Esophagus muscularis mucosa (tissue), 4 donors: ENCODE data around the gene CFAP99. TPM values are rescaled to one million over a fixed set of nuclear protein-coding genes. Genes with fewer than 3 reads are reported as not detected.

Source experiments
- DNase-seq: peaks from one replicate; pipeline ENCODE4 v3.0.0-alpha.2; 2017; ENCODE audit errors: extremely low spot score
- H3K27ac ChIP-seq, 4 donors: fragments of 200-600 bp; sonication (generic); replicated peaks in 1 of 4; 1 replicate in 3 of 4; 2 replicates in 1 of 4; pipeline ENCODE4 v1.5.1; 2016 to 2019; ENCODE audit warnings: mild to moderate bottlenecking in 1 of 4
- H3K27me3 ChIP-seq, 4 donors: fragments of 200-600 bp; sonication (generic); one replicate each; pipeline versions ENCODE4 v1.5.1 to v1.6.0; 2016 to 2019
- H3K36me3 ChIP-seq, 4 donors: fragments of 200-600 bp; sonication (generic); one replicate each; pipeline ENCODE4 v1.5.1; 2016 to 2019
- H3K4me1 ChIP-seq, 4 donors: fragments of 200-600 bp; sonication (generic); one replicate each; pipeline ENCODE4 v1.5.1; 2016 to 2019
- H3K4me3 ChIP-seq, 4 donors: fragments of 200-600 bp; sonication (generic); 1 replicate in 2 of 4; 2 replicates in 2 of 4; pipeline ENCODE4 v1.5.1; 2016 to 2019; ENCODE audit warnings: mild to moderate bottlenecking in 4 of 4, moderate library complexity in 1 of 4
- H3K9me3 ChIP-seq, 4 donors: fragments of 200-600 bp; sonication (generic); 1 replicate in 3 of 4; 2 replicates in 1 of 4; pipeline ENCODE4 v1.5.1; 2016 to 2019
- CTCF ChIP-seq, 3 experiments: fragments of 200-600 bp in 2 of 3; fragments of 450-650 bp in 1 of 3; sonication (generic) in 2 of 3; IDR thresholded peaks; one replicate each; pipeline ENCODE4 v1.5.1; 2017 to 2019; ENCODE audit warnings: antibody characterized with exemption in 3 of 3, mild to moderate bottlenecking in 2 of 3, moderate library complexity in 1 of 3
- EP300 ChIP-seq: sonication (generic); formaldehyde crosslinking; IDR thresholded peaks from one replicate; pipeline ENCODE4 v1.6.1; 2017; ENCODE audit warnings: antibody characterized with exemption
- POLR2A ChIP-seq: fragments of 450-650 bp; IDR thresholded peaks from one replicate; pipeline ENCODE4 v1.6.1; 2017; ENCODE audit warnings: antibody characterized with exemption, moderate library complexity, mild to moderate bottlenecking, low read depth
- POLR2AphosphoS5 ChIP-seq, 2 donors: sonication (generic); formaldehyde crosslinking; IDR thresholded peaks; one replicate each; pipeline ENCODE4 v1.6.1; 2017; ENCODE audit warnings: antibody characterized with exemption in 2 of 2
- WGBS: methylation state at CpG from one replicate; pipeline ENCODE4 v1.1.5; 2018; 5-methylcytosine and 5-hydroxymethylcytosine counted together
- intact Hi-C: fragments of 100-400 bp; cut with DNase I; formaldehyde crosslinking; loops from one replicate; pipeline ENCODE4 v1.15.1; 2023
- total RNA-seq, 4 donors: library from RNA; depleted of rRNA; stranded (reverse); fragments of >200 nt; gene quantifications; one replicate each; pipeline versions ENCODE4 v1.1.0 to v1.2.1, GENCODE V29; 2016

CFAP99 gene
- total RNA-seq, 4 donors from 2014 or later: 1.5 TPM; not detected in 3

DNA sequence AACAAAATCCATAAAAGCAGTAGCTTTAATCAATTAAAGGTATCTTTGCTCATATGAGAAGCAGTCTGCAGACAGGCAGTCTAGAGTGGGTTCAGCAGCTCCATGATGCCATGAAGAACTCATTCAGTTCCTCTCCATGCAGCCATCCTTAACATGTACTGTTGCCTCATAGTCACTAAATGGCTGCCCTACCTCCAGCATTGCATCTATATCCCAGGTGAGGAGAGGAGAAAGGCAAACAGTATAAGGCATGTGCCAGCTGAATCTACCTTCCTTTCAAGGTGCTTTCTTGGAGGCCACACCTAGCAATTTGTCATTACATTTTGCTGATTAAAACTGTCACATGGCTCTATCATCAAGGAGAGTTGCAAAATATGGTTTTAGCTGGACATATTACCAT lies 13.2 kb downstream of the CFAP99 start:
- peaks cover 0 to 23% (median 0%) of the 10 kb centered on the region in 4 donors for H3K27me3 ChIP-seq
- intact Hi-C loops: no loop called here
- no peak overlapping the region for H3K4me3 ChIP-seq
- no peaks in the 10 kb centered on the region for H3K4me1 ChIP-seq
- no peak overlapping the region for H3K27ac ChIP-seq
- TF ChIP-seq POLR2AphosphoS5 (IDR thresholded peaks at IDR 0.05) (no peak), EP300 (no peak)
- peaks cover 0 to 3% (median 0%) of the 10 kb centered on the region in 4 donors for H3K9me3 ChIP-seq
- DNase-seq: no peak
- no peaks in the 10 kb centered on the region for H3K36me3 ChIP-seq

DNA sequence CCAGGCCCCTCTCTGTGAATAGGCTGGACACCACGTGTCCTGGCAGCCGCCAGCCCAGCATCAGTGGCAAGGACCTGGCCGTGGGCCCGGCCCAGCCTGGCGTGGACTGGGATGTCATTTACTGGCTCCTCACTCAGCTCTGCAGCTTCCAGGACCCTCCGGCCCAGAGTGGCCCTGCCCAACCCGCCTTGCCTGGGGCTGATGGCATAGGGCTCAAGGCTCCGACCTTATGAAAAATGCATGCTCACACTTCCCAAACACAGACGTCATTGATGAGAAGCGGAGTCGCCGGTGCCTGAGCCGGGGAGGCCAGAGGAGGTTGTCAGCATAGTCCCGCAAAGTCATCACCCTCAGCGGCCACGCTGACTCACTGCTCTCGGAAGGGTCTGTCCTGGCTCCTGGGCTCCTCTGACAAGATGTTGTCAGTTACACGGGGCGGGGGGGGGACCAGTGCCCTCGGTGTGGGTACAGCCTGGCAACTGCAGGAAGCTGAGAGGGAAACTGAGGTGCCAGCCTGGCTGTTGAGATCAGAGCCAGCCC lies 14.3 kb downstream of the CFAP99 start:
- Histone ChIP-seq H3K27me3 (peaks cover 0 to 14% (median 0%) of the 10 kb centered on the region in 4 donors), H3K9me3 (peaks cover 0 to 3% (median 0%) of the 10 kb centered on the region in 4 donors), H3K4me1 (no peaks in the 10 kb centered on the region), H3K36me3 (no peaks in the 10 kb centered on the region), H3K27ac (no peak overlapping the region), H3K4me3 (no peak overlapping the region)
- no peak for TF ChIP-seq POLR2AphosphoS5 (IDR thresholded peaks at IDR 0.05)
- no peak for DNase-seq
- WGBS: 58% methylated on average over 10 of the region's 20 CpGs
- intact Hi-C loops: no loop called here

DNA sequence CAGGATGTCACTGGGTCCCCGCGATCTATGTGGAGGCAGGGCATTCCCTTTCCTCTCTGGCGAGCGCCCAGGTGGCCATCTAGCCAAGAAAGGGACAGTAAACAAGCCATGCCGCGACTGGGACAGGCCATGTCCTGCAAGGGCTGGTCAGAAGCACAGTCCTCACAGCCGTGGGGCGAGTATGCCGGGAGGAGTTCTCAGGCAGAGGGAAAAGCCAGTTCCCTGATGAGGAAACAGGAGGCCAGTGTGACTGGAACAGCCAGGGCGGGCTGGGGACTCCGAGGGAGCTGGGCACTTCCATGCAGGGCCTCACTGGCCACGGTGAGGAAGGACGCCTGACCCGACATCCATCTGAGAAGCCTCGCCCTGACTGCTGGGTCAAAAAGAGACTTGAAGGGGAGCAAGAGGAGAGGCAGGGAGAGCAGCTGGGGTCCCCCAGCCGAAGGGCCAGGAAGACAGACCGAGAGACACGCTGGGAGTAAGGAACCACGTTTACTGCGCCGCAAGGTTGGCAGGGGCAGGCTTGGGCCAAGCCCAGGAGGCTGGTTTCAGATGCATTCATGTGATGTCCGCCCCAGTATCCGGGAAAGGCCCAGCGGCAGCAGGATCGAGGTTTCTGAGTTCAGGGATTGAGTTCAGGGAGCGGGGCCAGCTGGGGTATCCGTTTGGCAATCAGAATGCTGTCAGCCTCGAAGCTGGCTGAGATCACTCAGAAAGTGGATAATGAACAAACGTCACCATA lies 15.0 kb downstream of the CFAP99 start:
- intact Hi-C loops: no loop called here
- TF ChIP-seq POLR2AphosphoS5 (IDR thresholded peaks at IDR 0.05) (no peak), EP300 (no peak), CTCF (IDR thresholded peaks at IDR 0.05) (no peak), POLR2A (no peak)
- no peak for DNase-seq
- 84% methylated on average over 23 of the region's 29 CpGs for WGBS
- Histone ChIP-seq H3K4me3 (no peak overlapping the region), H3K36me3 (no peaks in the 10 kb centered on the region), H3K27me3 (peaks cover 0 to 14% (median 0%) of the 10 kb centered on the region in 4 donors), H3K4me1 (no peaks in the 10 kb centered on the region), H3K9me3 (peaks cover 0 to 3% (median 0%) of the 10 kb centered on the region in 4 donors), H3K27ac (no peak overlapping the region)

GRCh38 chr4:2434420-2434819 lies 15.7 kb downstream of the CFAP99 start:
- peaks cover 0 to 3% (median 0%) of the 10 kb centered on the region in 4 donors for H3K9me3 ChIP-seq
- no peaks in the 10 kb centered on the region for H3K36me3 ChIP-seq
- H3K4me3 ChIP-seq: no peak overlapping the region
- 71% methylated on average over 4 of the region's 9 CpGs for WGBS
- TF ChIP-seq EP300: no peak
- no peak for TF ChIP-seq CTCF (IDR thresholded peaks at IDR 0.05)
- no peak for TF ChIP-seq POLR2A
- TF ChIP-seq POLR2AphosphoS5 (IDR thresholded peaks at IDR 0.05): no peak
- no peak for DNase-seq
- no peak overlapping the region for H3K27ac ChIP-seq
- no peaks in the 10 kb centered on the region for H3K4me1 ChIP-seq
- H3K27me3 ChIP-seq: peaks cover 0 to 14% (median 0%) of the 10 kb centered on the region in 4 donors
- intact Hi-C loops: no loop called here

- Histone ChIP-seq H3K36me3 (no peaks in the 10 kb centered on the region), H3K27me3 (peaks cover 0 to 14% (median 0%) of the 10 kb centered on the region in 4 donors), H3K9me3 (no peaks in the 10 kb centered on the region), H3K27ac (no peak overlapping the region), H3K4me1 (no peaks in the 10 kb centered on the region), H3K4me3 (no peak overlapping the region)
- 59% methylated on average over 10 of the region's 10 CpGs for WGBS
- TF ChIP-seq EP300 (no peak), POLR2A (no peak), POLR2AphosphoS5 (IDR thresholded peaks at IDR 0.05) (no peak), CTCF (IDR thresholded peaks at IDR 0.05) (no peak)
- intact Hi-C loops: no loop called here
- no peak for DNase-seq
Observed at GRCh38 chr4:2436301-2436700, 17.5 kb downstream of the CFAP99 start.
